Progenitor cell of endocrine pancreas (in vitro differentiated cells): ENCODE data around the gene KCNMA1. TPM values are rescaled to one million over a fixed set of nuclear protein-coding genes. Genes with fewer than 3 reads are reported as not detected.

Source experiments
- DNase-seq: peaks from one replicate; pipeline ENCODE4 v3.0.0; 2021; ENCODE audit warnings: low spot score; ENCODE audit not compliant: unreplicated experiment
- H3K27ac Mint-ChIP-seq: 2 replicates; pipeline ENCODE4 v1.8.0; 2021; ENCODE audit warnings: mild to moderate bottlenecking, moderate library complexity, mixed read lengths
- H3K27me3 Mint-ChIP-seq: 2 replicates; pipeline ENCODE4 v1.8.0; 2021; ENCODE audit warnings: mixed read lengths
- H3K36me3 Mint-ChIP-seq: 2 replicates; pipeline ENCODE4 v1.8.0; 2022; ENCODE audit warnings: mixed read lengths; ENCODE audit not compliant: insufficient read depth
- H3K4me1 Mint-ChIP-seq: 2 replicates; pipeline ENCODE4 v1.8.0; 2021; ENCODE audit warnings: low read depth, mixed read lengths
- H3K4me3 Mint-ChIP-seq: 2 replicates; pipeline ENCODE4 v1.8.0; 2021; ENCODE audit warnings: low read depth, mild to moderate bottlenecking, moderate library complexity, mixed read lengths
- H3K9me3 Mint-ChIP-seq: 2 replicates; pipeline ENCODE4 v1.8.0; 2021; ENCODE audit warnings: low read depth, mixed read lengths
- total RNA-seq: library from RNA; stranded (reverse); gene quantifications from 2 replicates; pipeline ENCODE4 v1.2.1, GENCODE V29; 2021
- TF ChIP-seq, protein P1 (sequence below): fragments of 200-600 bp; sonication (generic); IDR thresholded peaks from one replicate; pipeline ENCODE4 v1.5.0; 2021; ENCODE audit warnings: antibody characterized with exemption, mild to moderate bottlenecking; ENCODE audit not compliant: unreplicated experiment

KCNMA1 gene
- total RNA-seq, 1 donor from 2014 or later, result 5.8 TPM

GRCh38 chr10:77456414-77456813, 181.2 kb downstream of the KCNMA1 start:
- no peaks in the 10 kb centered on the region for H3K36me3 Mint-ChIP-seq
- no peaks in the 10 kb centered on the region for H3K9me3 Mint-ChIP-seq
- no peak for DNase-seq
- H3K27me3 Mint-ChIP-seq, result peaks cover 57% of the 10 kb centered on the region
- H3K27ac Mint-ChIP-seq, result no peak overlapping the region
- peaks cover 33% of the 10 kb centered on the region for H3K4me1 Mint-ChIP-seq
- H3K4me3 Mint-ChIP-seq, result no peak overlapping the region
- TF ChIP-seq, protein P1, sequence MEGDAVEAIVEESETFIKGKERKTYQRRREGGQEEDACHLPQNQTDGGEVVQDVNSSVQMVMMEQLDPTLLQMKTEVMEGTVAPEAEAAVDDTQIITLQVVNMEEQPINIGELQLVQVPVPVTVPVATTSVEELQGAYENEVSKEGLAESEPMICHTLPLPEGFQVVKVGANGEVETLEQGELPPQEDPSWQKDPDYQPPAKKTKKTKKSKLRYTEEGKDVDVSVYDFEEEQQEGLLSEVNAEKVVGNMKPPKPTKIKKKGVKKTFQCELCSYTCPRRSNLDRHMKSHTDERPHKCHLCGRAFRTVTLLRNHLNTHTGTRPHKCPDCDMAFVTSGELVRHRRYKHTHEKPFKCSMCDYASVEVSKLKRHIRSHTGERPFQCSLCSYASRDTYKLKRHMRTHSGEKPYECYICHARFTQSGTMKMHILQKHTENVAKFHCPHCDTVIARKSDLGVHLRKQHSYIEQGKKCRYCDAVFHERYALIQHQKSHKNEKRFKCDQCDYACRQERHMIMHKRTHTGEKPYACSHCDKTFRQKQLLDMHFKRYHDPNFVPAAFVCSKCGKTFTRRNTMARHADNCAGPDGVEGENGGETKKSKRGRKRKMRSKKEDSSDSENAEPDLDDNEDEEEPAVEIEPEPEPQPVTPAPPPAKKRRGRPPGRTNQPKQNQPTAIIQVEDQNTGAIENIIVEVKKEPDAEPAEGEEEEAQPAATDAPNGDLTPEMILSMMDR, result no peak

- DNase-seq, result no peak
- peaks cover 2% of the 10 kb centered on the region for H3K36me3 Mint-ChIP-seq
- peaks cover 3% of the 10 kb centered on the region for H3K9me3 Mint-ChIP-seq
- H3K27ac Mint-ChIP-seq, result no peak overlapping the region
- H3K4me1 Mint-ChIP-seq, result peaks cover 38% of the 10 kb centered on the region
- H3K4me3 Mint-ChIP-seq, result no peak overlapping the region
- H3K27me3 Mint-ChIP-seq, result peaks cover 57% of the 10 kb centered on the region
- TF ChIP-seq, protein P1, result no peak
Observed at GRCh38 chr10:77455561-77455960, 182.0 kb downstream of the KCNMA1 start.

DNA sequence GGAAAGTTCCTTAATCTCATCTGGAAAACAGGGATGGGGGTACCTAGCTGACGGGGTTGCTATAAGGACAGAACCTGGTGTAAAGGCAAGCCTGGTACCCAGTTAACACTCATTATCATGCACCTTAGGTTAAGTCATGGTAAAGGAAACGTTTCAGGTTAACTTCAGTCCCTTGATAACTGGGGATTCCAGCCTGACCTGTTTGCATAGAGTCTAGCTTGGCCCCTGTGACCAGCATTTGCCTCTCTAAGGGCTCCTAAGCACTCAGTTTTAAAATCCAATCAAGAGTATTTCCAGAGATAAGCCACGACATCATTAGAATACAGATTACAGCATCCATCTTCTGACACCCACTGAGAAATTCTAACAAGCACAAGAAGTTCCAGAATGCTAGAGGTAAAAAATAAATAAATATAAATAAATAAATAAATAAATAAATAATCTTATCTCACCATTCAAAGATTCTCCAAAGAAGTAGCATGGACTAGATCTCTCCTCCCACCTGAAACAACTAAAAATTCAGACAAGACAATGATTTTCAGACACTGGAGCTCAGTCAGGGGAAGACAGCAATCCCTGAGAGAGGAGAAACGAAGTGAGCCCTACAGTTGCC, 184.6 kb downstream of the KCNMA1 start:
- Mint-ChIP-seq H3K36me3 (peaks cover 2% of the 10 kb centered on the region), H3K9me3 (peaks cover 3% of the 10 kb centered on the region), H3K4me3 (no peak overlapping the region), H3K4me1 (peaks cover 42% of the 10 kb centered on the region), H3K27ac (no peak overlapping the region), H3K27me3 (peaks cover 38% of the 10 kb centered on the region)
- no peak for DNase-seq
- TF ChIP-seq, protein P1, result no peak

GRCh38 chr10:77451886-77452285, 185.7 kb downstream of the KCNMA1 start:
- H3K27me3 Mint-ChIP-seq, result peaks cover 36% of the 10 kb centered on the region
- peaks cover 2% of the 10 kb centered on the region for H3K36me3 Mint-ChIP-seq
- no peak for DNase-seq
- no peak overlapping the region for H3K4me3 Mint-ChIP-seq
- H3K4me1 Mint-ChIP-seq, result peaks cover 44% of the 10 kb centered on the region
- no peak overlapping the region for H3K27ac Mint-ChIP-seq
- H3K9me3 Mint-ChIP-seq, result peaks cover 3% of the 10 kb centered on the region
- TF ChIP-seq, protein P1, result no peak

GRCh38 chr10:77448226-77448625, 189.4 kb downstream of the KCNMA1 start:
- H3K9me3 Mint-ChIP-seq, result peaks cover 3% of the 10 kb centered on the region

More at GRCh38 chr10:77448226-77448625, 189.4 kb downstream of the KCNMA1 start:
- TF ChIP-seq, protein P1, result no peak
- Mint-ChIP-seq H3K4me3 (no peak overlapping the region), H3K36me3 (peaks cover 2% of the 10 kb centered on the region), H3K27ac (peak overlapping the region; percentile 29), H3K27me3 (peaks cover 7% of the 10 kb centered on the region), H3K4me1 (peaks cover 32% of the 10 kb centered on the region)
- no peak for DNase-seq
